GM21447 (cell line): Measurements from ENCODE around the gene ACTG1.

ENCODE experiments used
- ATAC-seq: cut with Tn5 transposase; IDR thresholded peaks from one replicate; pipeline ENCODE4 v1.9.1; 2021; ENCODE audit not compliant: unreplicated experiment

Gene ACTG1

DNA sequence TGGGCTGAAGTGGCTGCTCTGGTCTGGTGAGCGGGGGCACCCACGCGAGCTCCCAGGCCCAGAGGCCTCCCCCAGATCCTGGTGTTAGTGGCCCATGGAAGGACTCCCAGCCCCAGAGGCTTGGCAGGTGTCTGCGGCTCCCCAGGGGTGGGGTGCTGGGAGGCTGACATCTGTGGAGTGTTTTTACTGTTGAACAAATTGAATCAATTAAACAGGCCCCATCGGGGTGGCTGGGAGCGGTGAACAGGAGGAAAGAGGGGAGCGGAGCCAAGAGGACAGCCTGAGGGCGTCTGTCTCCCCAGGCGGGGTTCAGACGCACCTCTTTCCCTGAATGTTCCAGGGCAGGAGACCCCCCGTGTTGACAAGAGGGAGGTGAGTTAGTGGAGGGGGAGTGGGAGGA lies 29.9 kb downstream of the ACTG1 start:
- no peak for ATAC-seq

DNA sequence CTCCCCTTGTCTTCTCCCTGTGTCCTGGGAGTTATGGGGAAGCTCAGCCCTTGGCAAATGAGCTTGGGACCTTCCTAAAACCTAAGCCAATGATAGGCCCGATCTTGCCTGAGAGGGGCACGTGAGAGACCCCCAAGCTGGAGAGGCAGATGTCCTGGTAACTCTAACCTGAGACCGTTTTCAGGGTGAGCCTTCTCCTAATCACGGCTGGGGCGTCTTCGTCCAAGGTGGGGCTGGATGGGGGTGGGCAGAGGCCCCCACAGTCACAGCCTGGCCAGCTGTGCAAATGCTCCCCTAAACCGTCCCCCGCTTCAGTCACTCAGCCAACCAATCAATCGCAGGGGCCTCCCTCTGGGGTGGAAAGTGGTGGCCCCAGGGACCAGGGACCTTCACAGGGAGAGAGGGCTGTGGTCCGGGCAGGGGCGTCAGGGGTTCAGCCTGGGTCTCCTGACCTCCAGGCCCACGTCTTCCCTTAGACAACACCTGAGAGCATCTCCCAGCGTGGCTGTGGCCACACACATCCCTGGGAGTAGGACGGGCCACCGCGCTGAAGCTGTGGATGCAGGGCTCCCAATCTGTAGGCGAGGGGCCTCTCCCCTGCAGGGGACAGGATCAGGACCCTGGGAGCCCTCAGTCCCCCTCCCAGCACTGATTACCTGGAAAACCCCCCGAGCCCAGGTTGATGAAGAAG lies 30.6 kb downstream of the ACTG1 start:
- no peak for ATAC-seq

DNA sequence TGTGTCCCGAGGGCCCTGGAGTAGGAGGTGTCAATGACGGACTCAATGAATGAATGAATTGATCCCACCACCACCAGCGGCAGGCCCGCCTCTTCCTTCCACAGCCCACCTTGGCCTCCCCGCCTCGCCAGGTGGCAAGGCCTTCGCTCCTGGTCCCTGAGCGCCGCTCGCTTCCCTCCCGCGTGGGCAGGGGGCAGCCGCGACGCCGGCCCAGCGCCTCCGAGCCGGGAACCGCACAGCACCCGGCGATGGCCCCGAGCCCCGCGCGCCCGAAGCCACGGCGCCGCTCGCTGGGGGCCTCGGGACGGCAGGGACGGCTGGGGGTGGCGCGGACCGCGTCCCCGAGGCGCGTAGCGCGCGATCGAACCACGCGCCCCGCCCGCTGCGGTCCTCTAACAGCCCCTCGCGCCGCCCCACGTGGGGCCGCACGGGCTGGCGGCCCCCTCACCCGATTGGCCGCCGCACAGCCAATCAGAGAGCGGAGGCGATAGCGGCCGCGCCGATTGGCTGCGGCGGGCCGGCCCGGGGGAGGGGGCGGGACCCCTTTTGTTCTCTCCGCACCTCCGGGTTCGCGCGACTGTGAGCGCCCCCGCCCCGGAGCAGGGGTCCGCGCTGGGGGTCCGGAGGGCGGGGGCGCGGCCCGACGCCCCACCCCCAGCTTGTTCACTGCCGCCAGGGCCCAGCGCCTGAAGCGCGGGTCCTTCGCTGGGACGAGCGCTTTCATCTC lies 31.4 kb downstream of the ACTG1 start:
- no peak for ATAC-seq

DNA sequence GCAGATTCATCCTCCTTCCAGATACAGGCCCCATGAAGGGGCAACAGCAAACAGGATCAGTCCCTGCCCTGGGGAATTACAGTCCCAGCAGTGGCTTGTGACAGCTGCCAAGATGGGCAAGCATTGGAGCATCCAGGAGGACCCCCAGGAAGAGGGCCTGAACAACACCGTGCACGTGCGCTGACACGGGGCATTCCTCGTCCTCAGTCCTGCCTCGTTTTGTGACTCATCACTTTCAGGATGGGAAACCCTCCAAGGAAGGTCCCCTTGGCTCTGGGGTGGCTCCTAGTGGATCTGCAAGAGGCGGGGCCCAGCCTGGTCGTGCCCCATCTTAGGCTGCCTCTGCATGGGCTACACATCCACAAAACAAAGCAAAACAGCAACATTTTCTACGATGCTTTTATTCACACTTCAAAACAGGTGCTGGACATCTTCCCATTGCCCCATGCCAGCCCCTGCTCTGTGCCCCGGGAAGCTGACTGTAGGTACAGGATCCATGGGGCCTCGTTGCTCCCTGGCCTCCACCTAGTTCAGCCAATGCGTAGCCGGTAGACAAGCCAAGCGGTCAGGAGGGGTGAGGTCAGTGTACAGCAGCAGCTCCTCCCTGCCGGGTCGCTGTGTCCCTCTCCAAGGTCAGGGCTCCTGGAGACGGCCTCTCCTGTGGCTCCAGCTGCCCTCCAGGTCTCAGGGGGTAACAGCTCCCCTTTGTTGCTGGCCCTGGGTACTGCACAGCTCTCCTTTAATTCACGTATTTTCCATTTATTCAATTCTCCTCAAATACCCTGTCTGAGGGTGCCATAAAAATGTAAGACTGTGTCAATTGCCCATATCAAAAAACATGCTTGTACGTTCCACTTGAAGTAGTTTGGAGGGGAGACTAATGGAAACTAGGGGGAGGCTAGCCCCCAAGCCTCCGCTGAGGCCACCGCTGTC lies 32.2 kb downstream of the ACTG1 start:
- ATAC-seq = no peak

DNA sequence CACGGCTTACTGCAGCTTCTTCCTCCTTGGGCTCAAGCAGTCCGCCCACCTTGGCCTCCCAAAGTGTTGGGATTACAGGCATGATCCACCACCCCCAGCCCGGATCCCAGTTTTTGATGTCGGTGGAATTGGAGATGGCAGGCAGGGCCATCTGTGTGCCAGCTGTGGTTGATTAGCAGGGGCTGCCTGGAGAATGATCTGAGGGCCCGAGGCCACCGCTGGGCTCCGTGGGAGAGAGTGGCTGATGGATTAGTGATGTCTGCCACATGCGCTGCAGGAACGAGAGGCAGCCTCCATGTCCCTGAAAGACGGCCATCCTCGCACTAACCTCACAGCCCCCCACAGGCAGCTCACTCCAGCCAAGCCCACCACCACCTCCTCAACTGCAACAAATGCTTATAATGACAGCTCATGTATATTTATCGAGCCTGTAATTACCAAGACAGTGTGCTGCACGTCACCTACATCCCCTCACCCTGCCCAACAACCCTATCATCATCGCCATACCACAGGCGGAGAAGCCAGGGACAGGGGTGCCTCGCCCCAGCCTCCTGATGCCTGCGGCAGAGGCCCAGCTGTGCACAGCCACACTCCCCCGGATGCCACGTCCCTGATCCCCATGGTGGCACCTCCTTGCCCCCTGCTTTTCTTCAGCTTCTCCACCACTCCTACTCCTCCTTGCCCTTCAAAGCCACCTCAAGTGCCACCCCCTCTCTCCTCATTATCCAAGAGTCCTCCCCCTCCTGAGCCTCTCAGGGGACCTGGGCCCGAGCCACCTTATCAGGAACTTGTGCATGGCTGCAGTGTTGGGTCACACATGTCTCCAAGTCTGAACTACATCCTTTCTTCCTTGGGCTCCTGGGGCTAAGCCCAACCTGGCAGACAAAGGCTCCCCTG lies 33.2 kb downstream of the ACTG1 start:
- no peak for ATAC-seq

DNA sequence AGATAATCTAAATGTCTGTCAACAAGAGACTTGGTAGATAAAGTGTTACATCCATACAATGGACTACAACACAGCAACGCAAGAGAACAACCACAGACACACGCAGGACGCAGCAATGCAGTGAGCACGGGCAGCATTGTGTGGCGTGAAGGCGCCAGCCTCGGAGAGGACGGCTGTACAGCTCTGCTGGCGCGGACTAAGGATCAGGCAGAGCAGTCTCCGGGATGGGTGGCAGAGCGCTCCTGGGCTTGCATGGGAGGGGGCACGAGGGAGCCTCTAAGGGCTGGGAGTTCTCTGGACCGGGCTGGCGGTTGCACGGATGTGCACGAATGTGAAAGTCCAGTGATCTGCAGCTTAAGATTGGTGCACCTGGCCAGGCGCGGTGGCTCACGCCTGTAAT lies 34.5 kb downstream of the ACTG1 start:
- ATAC-seq = no peak

DNA sequence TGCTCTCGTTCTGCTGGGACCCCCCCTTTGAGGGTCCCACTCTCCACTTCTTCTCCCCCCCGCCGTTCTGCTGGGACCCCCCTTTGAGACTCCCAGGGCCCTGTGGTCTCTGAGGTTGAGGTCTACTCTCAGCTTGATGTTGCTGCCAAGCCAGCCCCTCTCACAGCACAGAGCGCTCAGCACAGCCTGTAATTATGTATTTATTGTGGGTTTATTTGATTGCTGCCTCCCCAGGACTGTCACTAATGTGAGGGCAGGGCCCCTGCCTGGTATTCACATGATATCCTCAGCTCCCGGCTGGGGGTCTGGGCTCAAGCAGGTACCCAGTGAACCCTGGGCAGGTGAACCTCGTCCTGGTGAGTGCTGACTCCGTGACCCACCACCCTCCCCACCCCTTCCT lies 35.4 kb downstream of the ACTG1 start:
- no peak for ATAC-seq

DNA sequence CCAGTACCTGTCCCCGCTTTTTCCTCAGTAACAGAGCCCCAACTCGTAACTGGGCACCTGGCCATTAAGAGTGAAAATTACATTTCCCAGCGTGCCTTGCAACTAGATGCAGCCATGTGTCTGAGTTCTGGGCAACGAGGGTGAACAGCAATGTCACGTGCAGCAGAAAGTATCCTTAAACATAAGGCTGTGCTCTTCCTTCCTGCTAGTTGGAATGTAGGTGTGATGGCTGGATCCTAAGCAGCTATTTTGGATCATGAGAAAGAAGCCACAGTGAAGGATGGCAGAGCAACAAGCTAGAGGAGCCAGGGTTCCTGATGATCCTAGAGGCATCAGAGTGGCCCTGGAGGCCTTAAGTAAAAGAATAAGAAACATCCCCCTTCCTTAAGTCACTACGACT lies 36.0 kb downstream of the ACTG1 start:
- no peak for ATAC-seq

DNA sequence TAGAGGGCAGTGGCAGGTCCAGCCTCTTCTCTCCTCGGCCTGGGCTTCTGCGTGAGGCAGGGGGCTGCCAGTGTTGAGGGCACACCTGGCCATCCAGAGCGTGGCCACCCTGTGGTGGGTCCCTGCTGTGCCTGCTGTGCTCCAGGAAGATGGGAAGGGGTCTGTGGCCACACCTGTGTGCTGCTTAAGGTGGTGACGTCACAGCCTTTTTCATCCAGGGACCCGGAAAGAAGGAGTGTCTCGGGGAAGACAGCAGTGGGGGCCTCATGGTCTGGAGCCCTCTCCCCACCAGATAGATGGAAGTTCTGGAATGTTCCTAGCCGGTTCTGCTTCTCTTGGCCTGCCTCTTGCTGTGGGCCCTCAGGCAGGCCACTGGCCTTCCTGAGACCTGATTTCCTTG lies 36.5 kb downstream of the ACTG1 start:
- no peak for ATAC-seq

DNA sequence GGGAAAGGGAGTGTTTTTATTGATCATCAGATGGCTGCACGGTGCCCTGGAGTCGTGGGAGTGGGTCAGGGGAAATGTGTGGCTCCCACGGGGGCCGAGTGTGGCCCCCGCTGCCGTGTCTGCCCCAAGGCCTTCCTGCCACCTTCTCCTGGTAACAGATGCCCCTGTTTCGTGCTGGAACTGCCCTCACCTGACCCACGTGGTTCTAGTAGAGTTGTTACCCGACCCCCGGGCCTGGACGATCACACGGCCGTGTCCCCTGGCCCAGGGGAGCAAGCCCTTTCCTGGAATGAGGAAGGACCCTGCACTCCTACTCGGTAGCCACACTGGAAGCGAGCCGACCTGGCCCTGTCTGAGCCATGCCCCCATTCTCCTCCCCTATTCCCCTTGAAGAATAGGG lies 37.6 kb downstream of the ACTG1 start:
- ATAC-seq = no peak

DNA sequence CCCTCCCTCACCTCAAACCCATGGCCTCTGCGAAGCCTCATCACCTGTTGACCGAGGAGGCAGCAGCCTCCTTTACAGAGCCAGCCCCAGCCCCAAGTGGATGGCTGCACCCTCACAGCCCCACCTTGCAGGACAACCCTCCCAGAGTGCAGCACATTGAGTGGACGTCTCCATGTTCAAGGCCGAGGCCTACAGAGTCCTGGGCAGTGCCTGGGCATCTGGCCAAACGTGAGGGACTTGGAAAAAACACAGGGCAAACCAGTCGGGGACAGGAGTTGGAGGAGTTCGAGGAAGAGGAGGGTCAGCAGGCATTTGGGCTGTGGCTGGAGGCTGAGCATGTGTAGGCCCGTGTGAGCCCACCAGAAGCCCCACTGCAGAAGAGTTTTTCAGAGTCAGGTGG lies 39.6 kb downstream of the ACTG1 start:
- ATAC-seq = no peak

DNA sequence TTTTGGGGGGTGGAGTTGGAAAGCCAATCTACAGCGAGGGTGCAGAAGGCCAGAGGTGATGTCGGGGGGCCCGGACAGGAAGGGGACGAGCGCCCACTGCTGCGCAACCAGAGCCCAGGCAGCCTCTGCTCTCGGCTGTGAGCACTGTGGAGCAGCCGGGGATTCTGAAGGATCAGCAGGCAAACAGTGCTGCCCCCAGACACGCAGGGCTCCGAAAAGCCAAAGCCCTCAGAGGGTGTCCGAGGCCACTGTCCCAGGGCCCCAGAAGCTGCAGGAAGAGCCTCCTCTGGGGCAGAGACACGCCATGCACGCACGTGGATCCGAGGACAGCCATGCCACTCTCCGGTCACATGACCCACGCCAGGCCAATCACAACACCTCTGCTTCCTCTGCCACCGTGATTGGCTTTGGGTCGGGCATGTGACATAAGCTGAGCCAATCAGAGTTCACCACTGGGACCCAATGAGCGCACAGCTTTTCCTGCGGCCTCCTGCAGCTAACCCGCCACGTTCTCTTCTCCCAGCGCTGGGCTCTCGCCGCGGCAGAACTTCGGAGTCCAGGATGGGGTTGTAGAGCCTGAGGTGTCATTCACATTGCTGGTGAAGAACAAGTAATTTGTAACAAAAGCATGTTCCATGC lies 40.7 kb downstream of the ACTG1 start:
- no peak for ATAC-seq

DNA sequence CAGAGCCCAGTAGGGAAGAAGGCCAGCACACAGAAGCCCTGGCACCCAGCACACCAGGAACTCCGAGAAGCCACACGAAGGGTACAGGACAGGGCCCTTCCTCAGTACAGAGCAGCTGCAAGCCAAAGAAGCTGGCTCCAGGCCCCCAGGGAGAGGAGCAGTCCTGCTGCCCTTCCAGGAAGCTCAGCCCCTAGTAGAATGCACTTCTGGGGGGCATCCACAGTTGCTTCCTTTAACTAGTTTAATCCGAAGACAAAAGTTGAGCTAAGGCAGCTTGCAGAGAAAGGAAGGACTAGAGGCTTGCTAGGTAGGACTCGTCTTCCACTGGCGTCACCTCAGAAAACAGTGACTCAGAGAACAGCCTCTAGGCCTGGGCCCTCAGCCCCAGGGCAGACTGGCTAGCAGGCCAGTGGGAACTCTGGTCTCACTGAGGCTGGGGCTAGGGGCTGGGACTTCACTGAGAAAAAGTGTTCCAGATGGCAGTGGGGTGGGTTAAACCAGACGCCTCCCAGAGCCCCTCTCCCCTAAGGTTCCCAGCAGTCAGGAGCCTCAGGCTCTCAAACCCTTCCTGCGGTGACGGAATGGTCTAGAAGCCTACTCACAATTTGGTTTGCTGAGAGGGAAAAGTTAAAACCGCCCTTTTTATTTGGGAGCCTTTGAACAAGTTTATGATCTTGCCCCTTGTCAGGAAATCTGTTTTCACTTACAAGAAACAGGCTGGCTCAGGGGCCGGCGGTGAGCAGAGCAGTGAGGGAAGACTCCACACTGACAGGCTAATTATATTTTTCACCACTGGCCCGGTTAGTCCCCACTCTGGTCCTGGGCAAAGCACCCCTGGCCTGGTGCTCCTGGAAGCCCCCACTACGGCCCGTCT lies 41.4 kb downstream of the ACTG1 start:
- ATAC-seq = no peak

DNA sequence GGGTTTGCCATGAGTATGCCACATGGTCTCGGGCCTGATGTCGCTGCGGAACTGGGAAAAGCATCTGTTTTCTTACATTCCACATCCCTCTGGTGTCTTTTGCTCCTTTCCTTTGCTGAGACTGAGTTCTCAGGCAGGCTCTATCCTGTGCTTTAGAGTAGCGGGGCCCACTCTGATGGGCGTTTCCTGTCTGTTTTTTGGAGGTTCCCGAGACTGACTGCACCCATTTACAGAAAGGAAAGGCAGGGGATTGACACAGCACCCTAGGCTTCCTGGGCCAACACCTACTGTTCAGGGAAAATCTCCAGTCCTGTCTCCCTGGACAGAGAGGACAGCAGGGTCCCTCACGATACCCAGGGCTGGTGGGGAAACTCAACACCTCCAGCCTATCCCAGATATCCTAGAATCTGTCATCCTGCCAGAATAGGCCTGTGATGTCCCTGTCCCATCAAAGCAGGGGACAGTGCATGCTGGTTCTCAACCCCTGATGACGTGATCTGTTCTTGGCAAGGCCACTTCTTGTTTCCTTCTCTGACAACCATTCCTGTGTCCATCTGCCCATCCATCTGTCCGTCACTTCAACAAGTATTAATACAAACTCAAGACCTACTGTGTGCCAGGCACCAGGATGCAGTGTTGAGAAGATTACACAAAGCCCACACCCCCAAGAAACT lies 42.2 kb downstream of the ACTG1 start:
- ATAC-seq = no peak

DNA sequence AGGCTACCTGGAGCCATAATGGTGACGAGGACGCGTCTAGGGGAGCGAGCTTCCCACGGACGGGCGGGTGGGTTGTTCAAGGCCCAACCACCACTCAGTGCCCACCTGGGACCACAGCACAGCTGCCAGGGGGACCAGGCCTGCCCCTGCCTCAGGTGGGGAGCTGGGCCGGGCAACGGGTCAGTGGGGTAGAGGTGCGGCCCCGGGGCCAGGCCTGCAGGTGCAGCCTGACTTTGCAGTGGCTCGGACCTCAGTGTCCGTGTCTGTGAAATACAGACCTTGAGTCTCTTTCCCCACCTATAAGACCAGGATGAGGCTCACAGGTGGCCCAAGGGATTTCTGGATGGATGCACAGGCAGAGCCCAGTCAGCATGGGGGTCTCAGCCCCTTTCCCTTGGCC lies 43.3 kb downstream of the ACTG1 start:
- no peak for ATAC-seq

DNA sequence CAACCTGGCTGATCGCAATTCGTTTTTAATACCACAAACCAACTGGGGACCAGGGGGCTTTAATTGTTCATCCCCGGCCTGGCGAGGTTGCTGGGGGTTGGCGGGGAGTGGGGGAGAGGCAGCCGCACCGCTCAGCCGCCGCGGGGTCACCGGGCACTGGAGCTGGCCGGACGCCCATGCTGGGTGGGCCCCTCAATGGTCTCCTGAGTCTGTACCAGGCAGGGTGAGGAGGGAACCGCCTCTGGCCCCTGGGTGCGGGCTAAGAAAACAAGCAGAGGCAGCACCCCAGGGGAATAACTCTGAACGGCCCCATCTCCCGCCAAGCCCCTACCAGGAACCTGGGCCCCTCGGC lies 43.9 kb downstream of the ACTG1 start:
- ATAC-seq = no peak

DNA sequence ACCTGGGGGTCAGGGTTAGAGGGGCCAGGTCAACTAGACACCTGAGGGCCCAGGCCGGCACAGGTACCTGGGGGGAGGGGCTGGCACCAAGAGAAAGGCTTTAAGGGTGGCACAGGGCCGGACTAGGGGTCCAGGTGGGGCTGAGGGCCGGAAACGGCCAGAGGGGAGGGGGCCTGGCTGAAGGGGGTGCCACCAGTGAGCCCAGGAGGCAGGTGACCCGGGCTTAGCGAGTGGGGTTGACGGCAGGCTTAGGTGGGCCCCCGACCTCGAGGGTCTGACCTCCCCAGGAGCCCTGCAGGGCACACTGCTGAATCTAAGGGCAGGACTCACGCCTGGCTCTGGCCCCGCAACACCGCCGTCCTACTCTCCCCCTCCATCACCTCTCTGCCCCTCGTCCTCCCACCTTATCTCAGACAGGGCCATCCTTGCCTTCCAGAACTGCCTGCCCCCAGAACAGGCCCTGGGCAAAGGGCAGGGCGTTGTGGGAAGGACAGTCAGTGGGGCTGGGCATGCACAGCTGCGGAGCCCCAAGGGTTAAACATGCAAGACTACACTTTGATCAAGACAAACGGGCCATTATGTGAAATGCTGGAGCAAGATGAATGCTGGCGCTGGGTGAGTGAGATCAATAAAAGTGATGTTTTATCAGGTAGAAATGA lies 44.4 kb downstream of the ACTG1 start:
- no peak for ATAC-seq
